ES-I3 (cell line): ENCODE results near the gene FAM78A.

Experiments
- H3K36me3 ChIP-seq: 2 replicates; pipeline ENCODE4 v1.6.1; 2013; ENCODE audit warnings: mild to moderate bottlenecking, low read length, control low read depth, moderate library complexity; ENCODE audit not compliant: insufficient read depth
- H3K4me1 ChIP-seq: 2 replicates; pipeline ENCODE4 v1.6.1; 2013; ENCODE audit warnings: mild to moderate bottlenecking, control low read depth, low read length; ENCODE audit not compliant: insufficient read depth
- H3K9ac ChIP-seq: 2 replicates; pipeline ENCODE4 v1.6.1; 2013; ENCODE audit warnings: low read depth, mild to moderate bottlenecking, low read length, moderate library complexity
- H3K9me3 ChIP-seq: 2 replicates; pipeline ENCODE4 v1.6.1; 2013; ENCODE audit warnings: mild to moderate bottlenecking, low read length, moderate library complexity; ENCODE audit not compliant: control insufficient read depth, insufficient read depth

The FAM78A gene

DNA sequence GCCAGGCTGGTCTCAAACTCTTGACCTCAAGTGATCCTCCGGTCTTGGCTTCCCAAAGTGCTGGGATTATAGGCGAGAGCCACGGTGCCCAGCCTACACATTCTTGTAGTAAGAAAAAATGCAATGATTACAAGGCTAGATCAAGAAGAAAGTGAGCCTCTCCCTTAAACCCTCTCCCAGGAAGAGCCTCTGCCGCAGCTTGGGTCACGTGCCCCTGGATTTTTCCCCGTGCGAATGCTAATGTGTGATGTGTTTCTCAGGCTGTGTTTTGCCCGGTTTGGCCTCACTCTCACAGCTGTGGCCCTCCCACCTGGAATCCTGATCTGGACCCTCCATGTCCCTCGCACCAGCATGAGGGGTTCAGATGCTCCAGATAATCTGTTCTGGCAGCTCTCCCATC, 20.1 kb upstream of the FAM78A start:
- Histone ChIP-seq H3K9me3 (no peaks in the 10 kb centered on the region), H3K4me1 (no peaks in the 10 kb centered on the region; the same call in 1 of the 2 replicates), H3K9ac (no peak overlapping the region), H3K36me3 (no peaks in the 10 kb centered on the region)

DNA sequence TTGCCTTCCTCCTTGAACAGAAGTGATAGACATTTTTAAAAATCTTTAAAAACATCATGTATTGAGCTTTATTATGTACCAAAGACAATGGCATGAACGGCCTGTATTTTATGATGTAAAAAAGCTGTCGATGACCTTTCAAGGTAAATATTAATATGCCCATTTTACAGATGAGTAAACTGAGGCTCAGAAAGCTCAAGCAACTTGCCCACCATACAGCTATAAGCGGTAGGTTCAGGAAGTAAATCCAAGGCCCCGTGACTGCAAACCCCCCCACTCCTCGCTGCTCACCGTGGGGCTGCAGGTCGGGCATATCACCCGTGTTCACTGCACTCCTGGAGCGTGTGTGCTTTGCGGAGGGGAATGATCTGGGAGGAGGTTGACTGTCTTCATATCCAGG, 16.6 kb upstream of the FAM78A start:
- Histone ChIP-seq H3K9ac (no peak overlapping the region), H3K36me3 (no peaks in the 10 kb centered on the region), H3K9me3 (no peaks in the 10 kb centered on the region), H3K4me1 (peaks cover 5% of the 10 kb centered on the region)

DNA sequence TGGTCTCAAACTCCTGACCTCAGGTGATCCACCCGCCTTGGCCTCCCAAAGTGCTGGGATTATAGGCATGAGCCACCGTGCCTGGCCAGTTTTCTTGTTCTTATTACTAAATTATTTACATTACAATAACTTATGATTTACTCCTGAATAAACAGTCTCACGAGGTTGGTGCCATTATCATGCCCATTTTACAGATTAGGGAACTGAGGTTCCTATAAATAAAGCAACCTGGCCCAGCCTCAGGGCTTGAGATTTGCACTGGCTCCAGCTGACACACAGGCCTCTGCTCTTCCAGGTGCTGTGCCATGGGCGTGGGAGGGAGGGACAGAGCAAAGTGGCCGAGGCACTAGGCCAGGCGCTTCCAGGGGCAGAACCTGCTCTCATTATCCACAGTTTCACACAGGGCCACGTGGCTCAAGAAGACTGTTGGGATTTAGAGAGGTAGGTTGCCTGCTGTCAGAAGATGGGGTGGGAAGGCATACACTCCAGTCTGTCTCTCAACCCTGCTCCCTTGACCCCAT, 15.5 kb upstream of the FAM78A start:
- Histone ChIP-seq H3K36me3 (no peaks in the 10 kb centered on the region), H3K4me1 (peaks cover 5% of the 10 kb centered on the region), H3K9ac (no peak overlapping the region), H3K9me3 (no peaks in the 10 kb centered on the region)

DNA sequence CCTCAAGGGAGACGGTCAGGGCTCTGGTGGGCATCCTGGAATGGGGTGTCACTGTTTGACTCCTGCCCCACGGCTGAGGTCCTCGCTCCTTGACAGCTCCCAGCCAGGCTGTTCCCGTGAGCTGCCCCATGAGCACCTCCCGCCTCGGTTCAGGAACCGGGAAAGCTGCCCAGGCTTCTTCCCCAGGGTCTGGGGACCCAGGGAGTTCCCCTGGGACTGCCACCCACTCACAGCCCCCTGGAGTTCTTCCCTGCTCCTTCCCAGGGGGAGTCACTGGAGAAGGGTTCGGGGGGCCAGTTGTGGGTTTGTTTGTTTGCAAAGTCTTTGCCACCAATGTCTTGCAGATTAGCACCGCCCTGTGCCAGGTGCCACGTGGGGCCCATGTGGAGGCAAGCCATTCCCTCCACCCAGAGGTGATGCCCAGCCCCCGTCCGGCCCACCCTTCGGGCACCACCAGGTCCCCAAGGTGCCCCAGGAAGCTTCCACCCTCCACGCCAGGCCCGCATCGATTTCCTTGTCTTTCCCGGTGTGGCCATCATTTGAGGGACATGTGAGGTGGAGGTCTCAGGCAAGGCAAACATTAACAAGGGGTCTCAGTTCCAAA, 14.6 kb upstream of the FAM78A start:
- peaks cover 5% of the 10 kb centered on the region; the same call in 1 of the 2 replicates for H3K4me1 ChIP-seq
- H3K36me3 ChIP-seq = no peaks in the 10 kb centered on the region
- no peak overlapping the region for H3K9ac ChIP-seq
- H3K9me3 ChIP-seq = no peaks in the 10 kb centered on the region

DNA sequence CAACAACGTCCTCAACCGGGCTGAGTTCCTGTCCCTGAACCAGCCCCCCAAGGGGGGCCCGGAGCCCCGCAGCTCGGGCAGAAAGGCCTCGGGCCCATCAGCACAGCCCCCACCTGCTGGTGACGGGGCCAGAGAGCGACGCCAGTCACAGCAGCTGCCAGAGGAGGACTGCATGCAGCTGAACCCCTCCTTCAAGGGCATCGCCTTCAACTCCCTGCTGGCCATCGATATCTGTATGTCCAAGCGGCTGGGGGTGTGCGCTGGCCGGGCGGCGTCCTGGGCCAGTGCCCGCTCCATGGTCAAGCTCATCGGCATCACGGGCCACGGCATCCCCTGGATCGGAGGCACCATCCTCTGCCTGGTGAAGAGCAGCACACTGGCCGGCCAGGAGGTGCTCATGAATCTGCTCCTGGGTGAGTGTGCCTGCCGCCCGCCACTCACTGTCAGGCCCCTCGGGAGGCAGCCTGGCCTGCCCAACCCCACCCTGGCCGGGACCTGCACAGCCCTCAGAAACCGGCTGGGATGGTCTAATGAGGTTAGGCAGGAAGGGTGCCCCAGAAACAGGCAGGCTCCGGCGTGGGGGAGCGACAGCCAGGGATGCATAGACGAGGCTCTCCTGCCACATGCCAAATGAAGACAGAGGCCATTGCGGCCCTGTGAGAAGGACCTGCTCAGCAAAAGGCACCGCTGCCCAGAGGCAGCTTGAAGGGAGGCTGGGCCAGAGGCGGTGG, 13.9 kb upstream of the FAM78A start:
- Histone ChIP-seq H3K4me1 (peaks cover 5% of the 10 kb centered on the region; the same call in 1 of the 2 replicates), H3K36me3 (no peaks in the 10 kb centered on the region), H3K9me3 (no peaks in the 10 kb centered on the region), H3K9ac (no peak overlapping the region)

DNA sequence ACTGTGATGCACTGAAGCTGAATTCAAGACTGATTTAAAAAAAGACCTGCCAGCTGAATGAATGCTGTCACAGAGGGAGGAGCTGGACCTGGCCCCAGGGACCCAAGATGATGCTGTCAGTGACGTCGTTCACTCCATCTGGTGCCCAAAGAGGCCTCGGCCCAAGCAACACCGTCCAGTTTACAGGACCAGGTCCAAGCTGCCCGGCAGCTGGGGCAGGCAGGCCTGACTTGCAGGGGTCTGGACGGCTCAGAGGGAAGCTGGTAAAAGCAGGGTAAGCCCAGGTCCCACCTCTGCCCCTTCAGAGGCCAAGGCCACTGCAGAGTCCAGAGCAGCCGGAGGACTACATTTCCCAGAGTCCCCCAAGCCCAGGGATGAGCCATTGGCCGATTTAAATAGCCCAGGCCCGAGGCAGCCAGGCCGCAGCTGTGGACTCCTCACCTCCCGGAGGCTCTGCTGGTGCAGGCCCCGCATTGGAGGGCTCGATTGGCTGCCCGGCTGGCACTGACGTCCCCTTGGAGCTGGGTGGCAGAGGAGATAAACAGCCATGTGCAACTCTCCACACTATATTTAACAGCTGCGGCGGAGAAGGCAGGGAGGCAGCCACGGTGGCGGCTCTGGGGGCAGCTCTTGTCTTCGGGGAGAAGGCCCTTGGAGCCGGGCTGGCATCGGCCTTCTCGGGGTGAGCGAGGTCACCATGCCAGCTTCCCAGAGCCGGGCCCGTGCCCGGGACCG, 13.2 kb upstream of the FAM78A start, which contains the start of gene PLPP7:
PLPP7 (plus strand) TSS at position 423 of the 735 bp plus-strand sequence; CDS start at position 698, 275 bp downstream.
- H3K36me3 ChIP-seq = no peaks in the 10 kb centered on the region
- peaks cover 5% of the 10 kb centered on the region; the same call in 1 of the 2 replicates for H3K4me1 ChIP-seq
- H3K9me3 ChIP-seq = no peaks in the 10 kb centered on the region
- no peak within 1 kb of the TSS for H3K9ac ChIP-seq

DNA sequence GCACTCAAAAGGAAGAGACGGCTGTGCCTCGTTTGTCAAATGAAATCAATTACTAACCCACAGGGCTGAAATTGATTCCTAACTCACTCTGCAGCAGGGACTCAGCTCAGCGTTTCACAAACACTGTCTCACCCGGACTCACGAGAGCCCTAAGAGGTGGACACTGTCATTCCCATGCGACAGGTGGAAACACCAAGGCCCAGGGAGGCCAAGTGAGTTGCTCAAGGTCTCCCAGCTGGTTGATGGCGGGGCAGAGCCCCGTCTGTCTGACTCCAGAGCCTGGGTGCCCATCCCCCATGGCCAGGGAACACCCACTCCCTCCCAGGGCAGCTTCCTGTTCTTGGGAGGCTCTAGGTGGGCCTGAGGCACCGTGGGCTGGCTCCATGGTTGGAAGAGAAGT, 11.9 kb upstream of the FAM78A start:
- peaks cover 5% of the 10 kb centered on the region; the same call in 1 of the 2 replicates for H3K4me1 ChIP-seq
- H3K9me3 ChIP-seq = no peaks in the 10 kb centered on the region
- H3K36me3 ChIP-seq = no peaks in the 10 kb centered on the region
- no peak overlapping the region for H3K9ac ChIP-seq

DNA sequence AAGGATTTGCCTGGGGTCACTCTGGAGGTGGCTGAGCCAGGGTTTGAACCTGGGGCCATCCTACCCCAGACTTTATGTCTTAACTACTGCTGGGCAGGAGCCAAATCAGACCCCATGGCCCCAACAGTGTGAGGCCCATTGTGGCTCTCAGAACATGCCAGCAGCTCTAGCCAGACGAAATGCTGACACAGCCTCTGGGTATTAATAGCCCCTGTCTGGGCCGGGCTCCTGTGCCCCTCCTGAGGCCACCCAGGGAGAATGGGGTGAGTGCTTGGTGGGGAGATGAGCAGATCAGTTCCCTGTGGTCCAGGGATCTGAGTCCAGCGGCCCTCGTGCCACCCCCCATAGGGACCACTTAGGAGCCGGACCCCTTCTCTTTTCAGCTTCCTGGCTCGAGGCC, 11.0 kb upstream of the FAM78A start:
- no peaks in the 10 kb centered on the region for H3K9me3 ChIP-seq
- H3K4me1 ChIP-seq = peaks cover 5% of the 10 kb centered on the region; the same call in 1 of the 2 replicates
- no peak overlapping the region for H3K9ac ChIP-seq
- H3K36me3 ChIP-seq = no peaks in the 10 kb centered on the region

DNA sequence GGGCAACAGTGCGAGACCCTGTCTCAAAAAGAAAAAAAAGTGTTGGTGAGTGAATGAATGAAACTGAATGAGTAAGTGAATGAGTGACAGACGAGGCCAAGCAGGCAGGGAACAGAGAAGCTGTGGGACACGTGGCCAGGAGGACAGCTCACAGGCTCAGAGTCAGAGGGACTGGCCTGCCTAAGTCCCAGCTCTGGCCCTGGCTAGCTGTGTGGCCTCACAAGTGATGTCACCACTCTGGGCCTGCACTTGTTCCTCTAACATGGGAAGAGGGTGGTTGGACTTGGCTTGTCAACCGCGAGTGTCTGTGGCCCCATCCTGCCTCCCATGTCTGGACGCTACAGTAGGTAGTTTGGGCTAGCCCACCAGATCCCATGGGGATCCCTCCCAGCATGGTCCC, 8.5 kb upstream of the FAM78A start:
- H3K9me3 ChIP-seq = no peaks in the 10 kb centered on the region
- peaks cover 5% of the 10 kb centered on the region; the same call in 1 of the 2 replicates for H3K4me1 ChIP-seq
- H3K9ac ChIP-seq = no peak overlapping the region
- H3K36me3 ChIP-seq = no peaks in the 10 kb centered on the region

DNA sequence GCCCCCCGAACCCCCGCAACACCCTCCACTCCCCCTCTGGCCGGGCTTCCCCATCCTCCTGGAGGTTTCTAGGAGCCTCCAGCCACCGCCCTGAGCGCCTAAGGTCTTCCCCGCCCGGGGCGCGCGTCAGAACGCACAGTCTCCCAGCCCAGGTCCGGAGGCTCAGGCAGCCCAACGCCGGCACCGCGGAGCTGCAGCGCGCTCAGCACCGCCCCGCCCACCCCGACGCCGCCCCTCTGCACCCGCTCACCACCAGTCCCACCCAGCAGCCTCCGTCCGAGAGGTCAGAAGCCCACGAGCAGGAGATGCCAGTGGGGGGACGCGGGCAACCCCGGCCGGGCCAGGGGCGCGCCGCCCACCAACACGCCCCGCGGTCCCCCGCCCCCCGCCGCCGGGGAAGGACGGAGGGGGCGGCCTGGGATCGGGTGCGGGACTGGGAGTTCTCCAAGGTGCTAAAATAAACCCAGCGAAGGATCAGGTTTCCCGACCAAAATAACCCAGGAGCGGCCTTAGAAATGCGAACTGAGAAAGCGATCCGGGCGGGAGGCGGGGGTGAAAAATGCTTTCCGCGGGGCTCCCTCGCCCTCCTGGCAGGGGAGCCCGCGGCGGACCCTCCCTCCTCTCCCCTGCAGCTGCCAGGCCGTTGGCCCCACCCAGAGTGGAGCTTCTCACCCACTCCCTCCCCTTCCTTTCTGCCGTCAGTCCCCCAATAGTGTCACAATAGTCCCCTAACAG, 6.5 kb upstream of the FAM78A start:
- no peaks in the 10 kb centered on the region for H3K36me3 ChIP-seq
- H3K4me1 ChIP-seq = no peaks in the 10 kb centered on the region
- peak overlapping the region; percentile 47; the same call in 1 of the 2 replicates for H3K9ac ChIP-seq

DNA sequence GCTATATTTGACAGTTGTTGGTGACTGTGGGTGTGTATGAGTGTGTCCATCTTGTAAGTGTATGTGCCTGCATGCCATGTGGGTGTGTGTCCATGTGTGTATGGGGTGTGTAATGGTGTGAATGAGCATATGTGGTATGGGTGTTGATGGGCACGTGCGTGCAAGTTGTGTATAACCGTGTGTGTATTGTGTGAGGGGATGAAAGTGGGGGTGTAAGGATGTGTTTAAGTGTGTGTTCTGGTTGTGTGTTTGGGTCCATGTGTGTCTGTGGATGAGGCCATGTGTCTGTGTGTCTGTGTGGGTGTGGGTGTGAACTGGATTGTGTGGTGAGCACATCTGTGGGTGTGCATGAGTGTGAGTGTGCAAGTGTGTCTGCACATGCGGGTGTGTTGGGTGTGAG, 5.9 kb upstream of the FAM78A start:
- Histone ChIP-seq H3K4me1 (no peaks in the 10 kb centered on the region), H3K36me3 (no peaks in the 10 kb centered on the region), H3K9me3 (no peaks in the 10 kb centered on the region), H3K9ac (no peak overlapping the region; the same call in 1 of the 2 replicates)

More for the DNA sequence above, 6.5 kb upstream of the FAM78A start:
- no peaks in the 10 kb centered on the region for H3K9me3 ChIP-seq

DNA sequence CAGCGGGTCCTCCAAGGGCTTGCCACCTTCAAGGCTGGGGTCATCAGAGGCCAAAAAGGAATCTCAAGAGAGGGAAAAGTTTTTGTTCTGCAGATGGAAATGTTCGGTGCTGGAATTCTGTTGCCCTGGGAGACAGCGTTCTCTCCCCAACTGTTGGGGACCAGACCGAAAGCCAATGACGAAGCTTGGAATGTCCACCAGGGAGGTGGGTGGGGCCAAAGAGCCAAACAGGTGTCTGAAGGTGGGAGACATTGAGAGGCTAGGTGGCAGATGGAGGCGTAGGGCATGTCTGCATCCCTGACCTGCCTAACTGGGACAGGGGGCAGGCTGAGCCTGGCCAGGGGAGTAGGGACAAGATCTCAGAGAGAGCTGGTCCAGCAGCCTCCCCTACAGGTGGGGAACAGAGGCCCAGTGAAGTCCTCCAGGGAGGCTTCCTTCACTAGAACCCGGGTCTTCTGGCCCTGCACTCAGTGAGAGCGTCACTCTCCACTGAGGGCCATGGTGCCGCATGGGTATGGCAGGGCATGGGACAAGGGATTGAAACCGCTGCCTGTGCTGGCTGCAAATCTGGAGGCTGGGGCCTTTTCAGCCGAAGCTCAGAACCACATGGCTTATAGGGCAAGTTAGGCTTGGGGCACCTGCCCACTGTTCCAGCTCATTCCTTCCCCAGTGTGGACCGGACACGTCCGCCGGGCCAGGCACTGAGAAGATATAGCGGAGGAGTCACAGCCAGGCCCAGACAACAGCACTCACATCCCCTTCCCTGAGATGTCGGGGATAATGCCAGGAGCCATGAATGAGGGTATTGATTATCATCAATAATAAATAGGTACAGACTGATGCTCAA, 5.0 kb upstream of the FAM78A start:
- no peak overlapping the region for H3K9ac ChIP-seq
- no peaks in the 10 kb centered on the region for H3K4me1 ChIP-seq
- no peaks in the 10 kb centered on the region for H3K9me3 ChIP-seq
- H3K36me3 ChIP-seq = no peaks in the 10 kb centered on the region

DNA sequence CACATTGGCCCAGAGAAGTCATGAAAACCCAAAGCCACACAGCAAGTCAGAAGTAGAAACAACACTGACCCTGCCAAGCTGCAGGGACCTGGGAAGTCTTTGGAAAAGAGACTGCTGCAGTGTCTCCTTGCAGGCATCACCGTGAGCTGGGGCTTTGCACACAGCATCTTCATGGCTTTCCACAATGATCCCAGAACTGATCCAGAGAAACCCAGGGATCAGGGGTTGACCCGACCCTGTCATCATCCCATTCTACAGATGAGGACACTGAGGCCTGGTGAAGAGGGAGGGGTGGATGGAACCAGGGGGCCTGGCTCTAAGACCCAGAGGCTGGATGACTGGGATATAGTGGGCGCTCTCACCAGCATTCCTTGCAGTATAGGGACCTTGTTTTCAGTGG, 4.3 kb upstream of the FAM78A start:
- peaks cover 4% of the 10 kb centered on the region; the same call in 1 of the 2 replicates for H3K4me1 ChIP-seq
- H3K9ac ChIP-seq = no peak overlapping the region
- H3K9me3 ChIP-seq = no peaks in the 10 kb centered on the region
- H3K36me3 ChIP-seq = no peaks in the 10 kb centered on the region
